Endometrium (tissue), 2 donors: ENCODE measurements around the gene RTN4RL2.

Experiments
- FAIRE-seq: peaks from 2 replicates; lab custom pipeline; 2012; peaks lifted over from hg19 to GRCh38; lab: Jason Lieb, UNC
- donor health status: control.
- donor health status: control.

The RTN4RL2 gene

DNA sequence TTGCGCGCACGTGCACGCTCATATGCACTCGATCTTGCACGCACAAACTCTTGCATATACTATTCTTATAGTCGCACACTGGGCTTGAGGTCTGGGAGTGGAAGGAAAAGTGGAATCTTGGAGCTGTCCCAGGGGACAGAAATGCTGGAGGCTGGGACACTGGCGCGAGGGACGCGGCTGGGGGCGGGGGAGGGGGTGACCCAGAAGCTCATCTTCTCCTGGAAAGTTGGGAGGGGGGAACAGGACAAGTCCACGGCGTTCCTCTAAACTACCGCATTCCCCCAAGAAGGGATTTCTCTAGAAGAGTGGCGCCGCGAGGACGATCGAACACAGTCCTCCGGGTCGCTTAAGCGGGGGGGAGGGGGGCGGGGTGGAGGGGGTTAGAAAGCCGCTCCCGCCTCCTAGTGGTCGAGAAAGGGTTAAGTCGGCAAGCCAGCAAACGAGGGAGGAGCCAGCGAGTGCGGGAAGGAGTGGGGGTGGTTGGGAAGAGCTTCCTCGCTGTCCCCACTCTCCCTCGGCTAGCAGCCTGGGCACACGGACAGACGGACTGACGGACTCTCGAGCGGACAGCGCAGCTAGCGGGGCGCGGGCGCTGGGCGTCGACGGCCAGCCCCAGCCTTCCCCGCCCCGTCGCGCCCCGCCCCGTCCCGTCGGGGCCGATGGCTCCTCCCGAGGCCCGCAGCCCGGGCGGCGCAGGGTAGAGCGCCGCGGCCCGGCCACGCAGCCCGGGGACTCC is at the start of gene RTN4RL2:
Gene RTN4RL2 (plus strand): TSS at position 507 of the 736 bp plus-strand sequence. CDS start 338 bp downstream, outside the sequence.
- FAIRE-seq, result no peak

DNA sequence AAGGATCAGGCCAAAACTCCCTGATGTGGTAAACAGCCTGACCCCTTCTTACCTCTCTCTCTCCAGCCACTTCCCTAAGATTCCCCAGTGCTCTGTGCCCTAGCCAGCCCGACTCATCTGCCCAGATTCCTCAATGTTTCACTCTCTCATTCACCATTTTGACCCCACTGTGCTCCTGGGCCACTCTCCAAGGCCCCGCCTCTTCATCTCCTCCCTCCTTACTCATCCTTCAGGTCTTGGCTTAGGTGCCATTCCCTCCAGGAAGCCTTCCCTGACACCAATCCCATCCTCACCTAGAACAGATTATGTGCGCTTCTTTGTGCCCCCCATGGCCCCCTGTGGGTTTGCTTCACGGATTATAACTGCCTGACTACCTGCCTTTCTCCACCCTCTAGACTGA is 46.6 kb upstream of the RTN4RL2 start:
- FAIRE-seq, result no peak

DNA sequence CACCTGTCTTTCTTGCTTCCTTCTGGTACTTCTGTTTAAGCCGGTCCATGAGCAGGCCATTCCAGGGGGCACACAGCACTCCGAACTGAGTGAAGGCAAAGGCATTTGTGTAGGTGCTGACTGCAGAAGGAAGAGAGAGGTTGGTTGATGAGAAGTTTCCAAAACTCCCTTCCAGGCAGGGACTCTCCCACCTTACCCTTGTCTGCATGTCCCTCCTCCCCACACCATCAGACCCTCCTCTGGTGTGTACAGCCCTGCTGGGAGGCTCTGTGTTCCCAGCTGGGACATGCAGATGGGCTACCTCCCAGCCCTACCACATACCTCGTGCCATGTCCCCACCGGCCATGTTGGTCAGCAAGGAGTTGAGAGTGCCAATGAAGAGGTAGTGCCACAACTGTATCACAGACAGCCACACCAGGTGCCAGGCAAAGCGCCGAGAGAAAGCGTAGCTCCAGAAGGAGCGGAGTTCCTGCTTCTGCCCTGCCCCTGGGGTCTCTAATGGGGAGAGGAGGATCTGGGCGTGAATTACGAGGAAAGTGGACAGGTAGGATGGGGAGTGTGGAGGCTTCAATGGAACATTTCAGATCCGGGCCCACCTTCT is 45.6 kb upstream of the RTN4RL2 start:
- no peak for FAIRE-seq

DNA sequence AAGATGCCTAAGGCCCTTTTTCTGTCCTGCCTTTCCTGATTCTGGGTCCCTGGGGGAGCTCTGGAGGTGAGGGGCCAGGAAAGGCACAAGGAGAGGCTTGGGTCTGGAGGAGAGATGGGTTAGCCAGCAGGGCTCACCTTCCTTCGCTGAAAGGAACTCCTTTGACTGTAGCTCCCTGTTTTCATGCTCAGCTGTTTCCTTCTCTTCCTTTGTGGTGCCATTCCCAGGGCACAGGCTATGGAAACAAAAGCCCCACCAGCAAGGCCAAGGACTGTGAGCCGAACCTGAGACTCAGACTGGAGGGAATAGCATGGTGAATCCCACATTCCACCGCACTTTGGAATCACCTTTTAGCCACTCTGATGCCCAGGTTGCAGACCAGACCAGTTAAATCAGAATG is 43.9 kb upstream of the RTN4RL2 start:
- FAIRE-seq, result no peak

DNA sequence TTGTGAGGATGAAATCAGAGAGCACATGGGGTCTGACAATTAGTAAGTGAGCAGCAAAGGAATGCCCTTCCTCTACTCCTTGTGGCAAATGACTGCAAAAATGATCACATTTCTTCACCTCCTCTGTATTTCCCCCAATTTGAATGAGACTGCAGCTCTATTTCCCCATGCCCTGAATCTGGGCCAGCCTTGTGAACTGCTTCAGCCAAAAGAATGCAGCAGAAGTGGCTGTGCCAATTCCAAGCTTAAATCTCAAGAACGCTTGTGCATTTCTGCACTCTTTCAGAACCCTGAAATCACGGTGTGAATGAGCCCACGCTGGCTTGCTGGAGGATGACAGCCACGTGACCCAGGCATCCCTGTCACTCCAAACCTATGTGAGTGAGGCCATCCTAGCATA is 43.3 kb upstream of the RTN4RL2 start:
- no peak for FAIRE-seq

DNA sequence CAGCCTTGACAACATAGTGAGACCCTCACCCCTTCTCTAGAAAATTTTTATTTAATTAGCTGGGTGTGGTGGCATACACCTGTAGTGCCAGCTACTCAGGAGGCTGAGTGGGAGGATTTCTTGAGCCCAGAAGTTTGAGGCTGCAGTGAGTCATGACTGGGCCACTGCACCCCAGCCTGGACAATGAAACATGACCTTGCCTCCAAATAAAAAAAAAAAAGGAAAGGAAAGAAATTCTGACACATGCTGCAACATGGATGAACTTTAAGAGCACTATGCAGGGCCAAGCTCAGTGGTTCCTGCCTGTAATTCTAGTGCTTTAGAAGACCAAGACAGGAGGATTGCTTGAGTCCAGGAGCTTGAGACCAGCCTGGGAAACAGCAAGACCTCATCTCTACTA is 42.2 kb upstream of the RTN4RL2 start:
- FAIRE-seq, result no peak

DNA sequence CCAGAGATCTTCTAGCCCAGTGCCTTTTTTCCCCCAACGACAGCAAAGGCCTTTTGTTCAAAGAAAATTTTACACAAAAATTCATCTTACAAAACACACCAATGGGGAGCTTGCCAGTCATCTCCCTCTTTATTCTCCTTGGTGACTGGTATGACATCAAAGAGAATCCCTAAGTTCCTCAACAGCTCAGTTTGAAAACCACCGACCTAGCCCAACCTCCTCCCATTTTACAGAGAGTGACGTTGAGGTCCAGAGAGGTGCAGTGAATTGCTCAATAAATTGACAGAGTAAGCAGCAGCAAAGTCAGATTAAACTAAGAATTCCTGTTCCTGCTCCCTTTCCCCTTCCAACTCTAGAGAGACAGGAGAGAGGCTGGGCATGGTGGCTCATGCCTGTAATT is 41.2 kb upstream of the RTN4RL2 start:
- FAIRE-seq, result no peak

DNA sequence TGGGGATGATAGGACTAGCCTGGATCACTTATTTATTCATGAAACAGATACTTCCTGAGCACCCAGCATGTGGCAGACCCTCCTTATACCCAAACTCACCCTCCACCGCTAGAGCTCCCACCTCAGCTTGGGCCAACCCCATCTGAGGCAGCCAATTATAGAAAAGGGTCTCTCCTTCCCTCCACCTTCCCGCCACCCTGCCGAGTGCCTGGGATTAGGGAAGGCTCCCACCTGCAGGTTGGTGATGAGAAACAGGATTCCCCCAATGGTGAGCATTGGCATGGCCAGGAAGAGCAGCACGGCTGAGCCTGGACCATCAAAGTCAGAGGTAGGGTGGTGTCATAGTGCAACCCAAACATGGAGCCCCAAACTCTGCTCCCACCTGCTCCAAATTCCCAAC is 39.3 kb upstream of the RTN4RL2 start:
- no peak for FAIRE-seq

DNA sequence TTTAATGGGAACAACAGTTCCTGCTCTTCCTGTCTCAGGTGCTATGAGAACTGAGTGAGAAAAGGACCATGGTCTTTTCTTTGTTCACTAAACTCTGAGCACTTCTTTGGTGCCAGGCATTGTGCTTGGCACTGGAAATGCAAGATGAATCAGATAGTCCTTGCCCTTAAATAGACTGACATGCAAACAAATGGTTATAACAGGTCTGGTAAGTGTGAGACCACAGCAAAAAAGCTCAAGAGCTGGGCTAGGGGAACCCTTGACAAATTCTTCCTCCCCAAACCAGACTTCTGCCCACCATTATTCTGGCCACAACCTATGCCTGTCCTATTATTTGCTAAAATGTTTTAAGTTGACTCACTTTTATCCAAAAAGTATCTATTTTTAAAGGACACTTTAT is 38.5 kb upstream of the RTN4RL2 start:
- no peak for FAIRE-seq

DNA sequence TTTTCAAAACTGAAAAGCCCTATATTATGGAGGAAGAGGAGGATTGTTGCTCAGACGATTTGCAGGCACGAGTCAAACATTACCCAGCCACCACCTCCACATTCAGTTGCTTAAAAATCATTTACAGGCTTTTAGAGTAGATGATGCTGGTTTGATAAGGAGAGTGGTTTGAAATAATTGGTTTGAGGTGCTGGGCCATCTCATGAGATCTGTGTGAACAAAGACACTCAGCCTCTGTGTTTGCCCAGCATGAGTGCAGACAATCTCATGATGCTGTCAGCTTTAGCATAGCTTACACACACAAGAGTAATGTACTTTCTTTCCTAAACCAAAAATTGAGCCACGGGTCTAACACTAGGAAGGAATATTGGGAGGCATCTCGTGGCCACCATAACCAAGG is 37.7 kb upstream of the RTN4RL2 start:
- no peak for FAIRE-seq

DNA sequence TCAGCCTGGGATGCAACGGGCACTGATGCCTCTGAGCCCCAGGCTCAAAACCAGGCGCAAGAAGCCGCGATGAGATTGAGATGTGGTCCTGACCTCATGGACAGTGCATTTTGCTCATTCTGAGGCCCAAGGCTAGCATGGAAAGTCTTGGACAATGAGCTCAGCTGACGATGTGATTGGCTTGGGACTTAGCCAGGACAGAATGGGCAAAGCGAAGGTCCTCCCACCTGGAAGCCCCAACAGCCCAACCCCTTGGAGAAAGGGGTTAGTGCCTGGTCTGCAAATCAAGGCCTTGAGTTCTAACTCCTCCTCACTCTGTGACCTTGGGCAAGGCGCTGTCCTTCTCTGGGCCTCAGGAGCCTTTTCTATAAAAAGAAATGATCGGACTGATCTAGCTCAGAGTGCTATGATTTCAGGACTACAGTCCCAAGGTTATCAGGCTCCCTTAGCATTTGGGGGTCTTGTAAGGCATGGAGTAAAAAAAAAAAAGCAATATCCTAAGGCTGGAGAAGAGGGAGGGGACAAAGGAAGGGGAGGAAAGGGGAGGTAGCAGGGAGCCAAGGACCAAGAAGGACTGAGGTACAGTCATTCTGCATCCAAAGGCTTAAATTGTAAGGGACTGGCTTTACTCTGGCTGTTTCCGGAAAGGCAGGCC is 36.1 kb upstream of the RTN4RL2 start:
- no peak for FAIRE-seq

DNA sequence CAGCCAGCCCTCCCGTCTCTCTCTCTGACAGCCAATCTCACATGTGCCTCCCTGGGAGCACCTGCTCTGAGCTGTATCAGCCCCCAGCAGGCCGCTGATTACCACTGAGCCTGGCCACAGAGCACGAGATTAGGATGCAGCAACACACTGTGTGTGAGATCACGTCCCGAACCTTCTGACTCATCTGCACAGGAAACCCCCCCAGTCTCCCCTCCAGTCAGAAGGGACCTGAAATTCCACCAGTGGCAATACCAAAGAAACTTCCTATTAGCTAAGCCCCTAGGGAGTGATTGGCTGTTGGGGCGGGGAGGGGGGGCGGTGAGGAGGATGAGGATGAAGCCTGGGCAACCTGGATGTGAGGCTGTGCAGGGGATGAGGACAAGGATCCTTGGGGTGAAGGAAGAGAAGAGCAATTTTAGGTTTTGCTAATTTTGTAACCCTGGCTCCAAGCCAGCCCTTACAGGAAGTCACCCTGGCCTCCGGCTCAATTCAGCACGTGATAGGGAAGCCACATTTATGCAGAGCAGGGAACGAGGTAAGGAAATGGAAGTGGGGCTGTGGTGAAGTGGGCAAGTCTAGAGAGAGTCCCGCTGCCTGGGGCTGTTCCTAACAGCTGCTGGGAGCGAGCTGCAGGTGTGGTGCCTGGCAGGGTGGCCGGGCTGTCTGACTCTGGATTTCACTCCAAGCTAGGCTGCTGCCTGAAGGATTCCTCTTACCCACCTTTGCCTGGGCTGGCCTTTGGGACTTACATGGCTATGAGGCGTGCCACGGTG is 35.4 kb upstream of the RTN4RL2 start:
- no peak for FAIRE-seq

DNA sequence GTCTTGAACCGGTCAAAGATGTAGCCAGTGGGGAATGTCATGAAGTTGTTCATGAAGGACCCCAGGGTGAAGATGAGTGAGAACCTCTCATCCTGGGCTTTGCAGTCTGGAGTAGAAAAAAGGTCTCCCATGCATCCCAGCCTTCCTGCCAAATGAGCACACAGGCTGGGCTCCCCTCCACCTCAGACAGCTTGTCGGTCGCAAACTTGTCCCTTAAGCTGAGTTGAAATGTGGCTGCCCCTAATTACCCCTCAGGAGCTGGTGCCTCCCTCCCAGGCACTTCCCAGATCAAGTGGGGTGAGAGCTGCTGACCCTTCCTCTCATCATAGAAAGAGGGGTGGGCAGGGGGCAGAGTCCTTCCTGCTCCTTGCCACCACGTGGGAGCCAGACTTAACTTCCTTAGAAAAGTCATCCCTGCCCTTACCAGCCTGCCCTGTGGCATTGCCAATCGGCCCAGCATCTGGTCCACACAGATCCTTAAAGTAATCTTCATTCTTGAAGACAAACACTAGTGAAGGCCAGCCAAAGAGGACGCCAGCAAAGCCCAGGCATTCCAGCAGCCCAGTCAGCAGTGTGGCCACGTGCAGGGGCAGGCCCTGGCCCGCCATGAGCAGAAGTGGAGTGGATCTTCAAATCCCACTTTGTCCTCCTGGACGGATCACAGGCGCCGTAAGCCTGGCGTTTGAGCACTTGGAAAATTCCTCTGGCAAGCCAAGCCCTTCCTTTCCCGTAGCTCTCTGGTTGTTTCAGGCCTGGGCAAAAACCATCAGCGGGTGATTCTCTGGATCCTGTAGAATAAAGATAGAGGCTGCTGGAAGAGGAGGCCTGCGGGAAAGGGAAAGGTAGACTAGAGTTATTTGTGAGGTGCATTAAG is 34.5 kb upstream of the RTN4RL2 start:
- no peak for FAIRE-seq

DNA sequence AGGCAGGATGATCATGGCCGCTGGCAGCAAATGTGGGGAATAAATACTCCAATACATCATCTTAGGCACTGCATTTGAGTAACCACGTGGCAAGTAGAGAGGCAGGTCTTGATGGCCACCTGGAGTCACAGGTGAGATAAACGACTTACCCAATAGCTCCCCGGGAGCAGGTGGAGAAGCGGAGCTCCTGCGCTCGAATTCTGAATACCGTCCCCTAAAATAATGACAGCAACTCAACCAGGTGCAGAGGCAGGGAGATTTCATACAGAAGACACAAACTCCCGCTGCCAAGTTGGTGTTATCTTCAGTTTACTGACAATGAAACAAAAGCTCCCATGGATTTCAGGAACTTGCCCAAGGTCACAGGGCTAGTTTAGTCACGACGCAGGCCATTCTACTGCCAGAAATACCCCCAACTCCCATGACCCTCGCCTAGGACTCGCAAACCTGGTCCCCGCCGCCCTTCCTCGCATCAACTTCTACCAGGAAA is 33.8 kb upstream of the RTN4RL2 start:
- FAIRE-seq, result no peak

DNA sequence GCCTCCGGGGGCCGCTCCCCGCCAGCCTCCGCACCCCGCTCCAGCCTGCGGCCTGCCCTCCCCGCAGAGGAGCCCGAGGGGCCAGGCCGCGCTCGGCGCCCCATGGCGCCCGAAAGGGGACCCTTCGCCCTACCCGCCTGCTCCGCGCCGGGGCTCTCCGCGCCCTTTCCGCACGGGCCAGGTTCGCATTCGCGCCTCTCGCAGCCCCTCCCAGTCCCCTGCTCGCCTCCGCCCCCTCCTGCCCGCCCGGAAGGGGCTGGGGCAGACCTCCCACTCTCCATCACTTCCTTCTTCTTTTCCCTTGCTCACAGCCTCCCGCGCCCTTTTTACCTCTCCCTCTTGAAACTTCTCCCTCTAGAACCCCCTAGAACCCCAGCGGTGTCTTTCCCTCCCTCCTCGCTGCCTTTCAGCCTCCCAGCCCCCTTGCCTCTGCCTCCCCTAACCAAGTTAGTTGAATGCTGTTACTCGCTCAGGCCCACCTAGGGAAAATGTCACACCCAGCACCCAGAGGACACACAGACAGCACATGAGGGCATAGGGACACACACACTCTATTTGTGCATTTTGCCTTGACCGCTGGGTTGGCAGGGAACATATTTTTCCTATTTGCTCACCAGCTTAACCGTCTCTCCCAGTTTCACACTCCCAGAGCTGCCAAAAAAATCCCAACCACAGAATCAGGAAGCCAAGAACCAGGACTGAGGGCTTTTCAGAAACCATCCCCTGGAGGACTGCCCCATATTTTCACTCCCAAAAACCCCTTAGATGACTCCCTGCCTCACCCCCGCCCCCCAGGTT is 33.2 kb upstream of the RTN4RL2 start, which contains the start of gene SLC43A3:
Gene SLC43A3 (minus strand): TSS at position 193 of the 798 bp plus-strand sequence. CDS start 949 bp downstream, outside the sequence.
- FAIRE-seq, result no peak

DNA sequence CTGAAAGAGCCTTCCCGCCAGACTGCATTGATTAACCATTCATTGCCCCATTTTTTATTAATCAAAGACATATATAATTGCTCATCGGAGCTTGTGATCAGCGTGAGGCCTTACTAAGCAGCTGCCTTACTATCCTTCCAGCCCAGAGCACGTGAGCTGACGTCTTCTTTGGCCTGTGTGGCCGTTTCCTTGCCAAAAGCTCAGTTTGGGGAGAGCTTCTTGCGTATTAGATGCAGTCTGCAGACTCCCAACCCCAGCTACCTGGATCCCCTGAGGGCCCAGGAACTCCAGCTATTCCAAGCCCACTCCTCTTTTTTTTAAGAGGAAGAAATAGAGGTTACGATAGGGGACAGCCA is 32.6 kb upstream of the RTN4RL2 start:
- FAIRE-seq, result no peak

DNA sequence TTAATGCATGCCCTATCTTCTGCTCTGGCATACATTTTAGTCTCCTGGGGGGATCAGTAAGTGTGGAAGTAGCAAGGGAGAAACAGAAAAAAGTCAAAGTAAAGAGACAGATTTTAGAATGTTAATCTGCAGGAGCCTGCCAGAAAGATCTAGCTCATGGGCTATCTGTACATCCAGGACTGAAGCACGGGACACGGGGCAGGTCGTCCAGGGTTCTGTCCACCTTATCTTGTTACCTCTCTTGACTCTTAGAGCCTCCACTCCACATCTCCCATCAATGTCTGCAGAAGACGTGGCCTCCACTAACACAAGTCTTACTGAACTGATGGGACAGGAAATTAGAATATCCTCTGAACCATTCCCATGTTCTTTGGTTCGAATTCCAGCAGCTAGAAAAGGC is 31.7 kb upstream of the RTN4RL2 start:
- FAIRE-seq, result no peak

DNA sequence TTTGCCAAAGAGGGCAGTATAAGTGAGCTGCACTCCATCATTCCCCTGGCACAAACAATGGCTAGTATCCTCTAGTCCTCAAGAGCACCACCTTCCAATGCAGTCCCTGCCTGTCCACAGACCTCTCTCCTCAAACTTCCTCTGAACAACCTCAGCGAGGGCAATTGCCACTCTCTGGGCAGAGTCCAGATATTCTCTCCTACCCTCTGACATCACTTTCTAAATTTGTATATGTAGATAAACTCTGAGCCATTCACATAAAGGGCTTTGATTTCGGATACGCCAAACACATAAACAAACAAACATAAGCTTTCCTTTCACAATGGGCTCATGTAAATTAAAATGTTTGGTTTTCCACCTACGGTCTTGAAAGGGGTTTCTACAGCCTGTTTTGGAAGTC is 30.4 kb upstream of the RTN4RL2 start:
- no peak for FAIRE-seq

DNA sequence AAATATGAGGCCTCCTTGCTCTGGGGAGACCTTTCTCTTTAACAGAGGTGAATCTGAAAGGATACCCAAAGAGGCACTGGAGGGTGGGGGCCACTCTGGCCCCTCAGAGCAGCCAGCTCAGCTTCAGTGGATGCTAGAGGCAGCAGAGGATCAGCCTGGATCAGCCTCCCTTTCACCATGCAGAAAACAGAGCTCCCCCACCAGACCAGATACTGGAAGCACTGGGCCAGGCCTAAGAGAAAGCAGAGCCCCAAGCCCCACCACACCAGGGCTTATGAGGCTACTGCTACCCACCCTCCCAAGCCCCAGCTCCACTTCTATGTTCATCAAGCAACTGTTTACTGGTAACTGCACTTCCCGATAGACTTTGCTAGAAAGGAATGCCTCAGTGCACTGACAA is 29.4 kb upstream of the RTN4RL2 start:
- no peak for FAIRE-seq

DNA sequence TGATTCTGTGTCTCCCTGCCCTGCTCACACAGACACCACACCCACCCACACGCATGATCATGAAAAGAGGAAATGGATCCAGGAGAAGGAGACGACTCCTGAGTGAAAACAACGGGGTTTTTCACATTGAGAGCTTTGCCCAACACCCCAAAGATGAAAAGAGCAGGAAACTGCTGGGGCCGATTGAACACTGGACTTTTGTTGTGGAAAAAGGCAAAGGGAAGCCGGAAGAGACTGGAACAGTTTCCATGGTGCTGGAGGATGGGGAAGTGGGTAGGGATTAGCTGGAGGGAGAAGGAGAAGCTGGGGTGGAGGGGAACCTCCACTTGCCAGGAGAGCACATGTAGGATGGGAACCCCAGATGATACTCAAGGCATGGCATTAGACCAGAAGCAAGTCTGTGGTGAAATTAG is 28.2 kb upstream of the RTN4RL2 start:
- FAIRE-seq, result no peak

DNA sequence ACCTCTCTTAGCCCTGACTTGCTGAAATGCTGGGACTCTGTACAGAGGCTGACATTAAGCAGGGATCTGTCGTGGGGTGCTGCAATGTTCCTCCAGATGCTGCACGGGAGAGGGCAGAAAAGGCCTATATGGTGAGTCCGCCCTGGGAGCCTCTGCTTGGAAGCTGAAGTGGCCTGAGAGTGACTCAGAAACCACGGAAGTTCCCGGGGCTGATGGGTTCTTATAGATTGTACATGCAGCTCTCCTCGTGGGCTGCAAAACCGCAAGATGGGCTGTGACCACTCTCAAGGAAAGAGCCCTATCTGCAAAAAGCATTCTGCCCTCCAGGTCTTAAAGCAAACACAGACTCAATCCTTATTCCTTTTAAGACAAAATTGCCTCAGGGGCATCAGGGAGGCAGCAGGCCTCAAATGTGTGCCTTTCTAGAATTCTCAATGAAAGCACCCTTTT is 27.6 kb upstream of the RTN4RL2 start:
- FAIRE-seq, result no peak
